HG03097 (cell line): ENCODE measurements around the gene NISCH.

ENCODE experiments used
- ATAC-seq: cut with Tn5 transposase; IDR thresholded peaks from one replicate; pipeline ENCODE4 v1.9.1; 2021; ENCODE audit not compliant: unreplicated experiment, low FRiP score

NISCH gene

DNA sequence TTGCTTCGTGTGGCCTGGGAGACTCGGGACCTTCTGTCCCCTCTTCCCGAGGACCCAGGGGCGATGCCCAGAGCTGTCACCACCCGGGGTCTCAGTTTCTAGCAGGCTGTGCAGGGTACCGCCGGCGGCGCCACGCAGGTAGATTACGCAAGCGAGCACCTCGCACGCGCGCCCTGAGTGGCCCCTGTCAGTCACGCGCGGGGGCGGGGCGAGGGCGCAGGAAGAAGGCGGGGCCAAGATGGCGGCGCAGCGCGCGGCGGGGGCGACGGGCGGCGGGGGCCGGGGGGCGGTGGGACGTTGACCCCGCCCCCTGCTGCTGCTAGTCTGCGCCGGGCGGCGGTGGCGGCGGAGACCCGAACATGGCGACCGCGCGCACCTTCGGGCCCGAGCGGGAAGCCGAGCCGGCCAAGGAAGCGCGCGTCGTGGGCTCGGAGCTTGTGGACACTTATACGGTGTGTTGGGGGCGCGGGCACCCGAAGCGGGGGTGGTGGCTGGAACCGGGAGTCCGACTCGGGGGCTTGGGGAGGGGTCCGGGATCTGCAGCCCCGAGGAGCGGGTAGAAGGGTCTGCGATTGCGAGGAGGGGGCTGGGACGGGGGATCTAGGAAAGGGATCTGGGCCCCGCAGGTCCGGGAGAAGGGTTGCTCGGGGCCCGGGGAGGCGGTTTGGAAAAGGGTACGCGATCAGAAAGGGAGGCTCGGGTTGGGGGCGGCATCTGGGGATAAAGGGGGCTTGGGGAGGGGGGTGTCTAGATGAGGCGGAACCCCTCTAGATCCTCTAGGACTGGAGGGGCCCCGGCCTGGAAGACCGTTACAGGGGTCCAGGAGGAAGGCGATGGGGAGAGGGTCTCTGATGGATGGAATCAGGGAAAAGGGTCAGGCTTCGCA lies at the start of gene NISCH:
Gene NISCH, plus strand, starts transcription at position 322 of the 886 bp plus-strand sequence. Its CDS starts 38 bp downstream, at position 360.
- ATAC-seq = no peak

DNA sequence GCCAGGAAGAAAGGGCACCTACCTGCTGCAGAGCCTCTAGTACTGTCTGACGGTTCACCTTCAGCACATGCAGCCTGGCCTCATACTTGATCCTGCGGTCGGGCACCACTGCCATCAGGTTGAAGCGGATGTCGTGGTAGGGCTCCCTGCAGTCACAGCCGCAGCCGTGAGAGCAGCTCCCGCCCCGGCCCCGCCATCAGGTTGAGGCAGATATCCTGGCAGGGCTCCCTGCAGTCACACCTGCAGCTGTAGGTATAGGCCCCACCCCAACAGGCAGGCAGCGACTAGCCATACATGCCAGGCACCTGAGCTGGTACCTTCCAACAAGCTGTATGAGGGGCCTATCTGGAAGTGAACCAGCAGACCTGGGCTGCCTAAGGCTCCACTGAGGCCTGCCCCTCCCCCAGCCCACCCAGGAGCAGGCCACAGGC lies 49.2 kb upstream of the NISCH start:
- ATAC-seq = no peak

DNA sequence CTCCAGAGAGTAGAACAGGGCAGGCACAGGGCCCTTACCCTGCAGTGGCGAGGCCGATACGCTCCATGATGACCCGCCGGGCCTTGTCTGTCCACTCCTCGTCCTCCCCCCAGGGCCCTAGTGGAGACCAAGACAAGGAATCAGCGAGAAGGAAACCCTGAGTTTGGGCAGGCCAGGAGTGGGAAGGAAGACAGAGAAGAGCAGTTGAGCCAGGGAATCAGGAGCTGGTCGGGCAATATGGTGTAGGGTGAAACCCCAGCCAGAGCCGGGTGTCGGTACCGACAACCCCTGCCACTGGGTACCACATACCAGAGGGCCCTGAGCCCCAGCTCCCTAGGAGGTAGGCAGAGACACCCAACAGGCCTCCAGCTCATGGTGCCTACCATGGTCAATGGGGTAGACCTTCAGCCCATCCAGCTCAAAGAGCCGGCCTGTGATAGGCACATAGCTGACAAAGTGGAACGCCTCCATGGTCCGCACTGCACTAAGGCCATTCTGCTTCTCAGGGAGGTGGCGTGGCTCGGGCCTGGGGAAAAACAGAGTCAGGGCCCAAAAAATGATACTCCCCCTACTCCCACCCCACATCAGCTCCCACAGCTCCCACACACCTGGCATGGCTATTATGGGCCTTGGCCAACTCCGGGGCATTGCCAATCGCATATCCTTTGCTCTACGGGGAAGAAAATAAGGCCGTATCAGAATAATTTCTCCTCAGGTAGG lies 48.5 kb upstream of the NISCH start:
- ATAC-seq = no peak

DNA sequence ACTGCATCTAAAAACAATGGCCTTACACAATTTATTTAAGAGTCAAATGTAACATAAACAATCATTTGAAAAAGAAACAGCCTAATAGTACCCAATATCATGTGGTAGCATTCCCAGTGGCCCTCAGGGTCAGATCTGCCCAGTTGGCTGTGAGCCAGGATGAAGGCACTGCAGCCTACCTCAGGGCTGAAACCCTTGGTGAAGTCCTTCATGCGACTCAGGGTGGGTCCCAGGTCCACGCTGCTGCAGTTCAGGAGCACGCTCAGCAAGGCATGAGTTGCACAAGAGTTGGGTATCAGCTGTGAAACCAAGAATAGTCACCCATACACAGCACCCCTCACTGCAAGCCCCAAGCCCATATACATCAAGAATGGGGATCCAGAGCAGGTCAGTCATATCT lies 47.6 kb upstream of the NISCH start:
- ATAC-seq = no peak

DNA sequence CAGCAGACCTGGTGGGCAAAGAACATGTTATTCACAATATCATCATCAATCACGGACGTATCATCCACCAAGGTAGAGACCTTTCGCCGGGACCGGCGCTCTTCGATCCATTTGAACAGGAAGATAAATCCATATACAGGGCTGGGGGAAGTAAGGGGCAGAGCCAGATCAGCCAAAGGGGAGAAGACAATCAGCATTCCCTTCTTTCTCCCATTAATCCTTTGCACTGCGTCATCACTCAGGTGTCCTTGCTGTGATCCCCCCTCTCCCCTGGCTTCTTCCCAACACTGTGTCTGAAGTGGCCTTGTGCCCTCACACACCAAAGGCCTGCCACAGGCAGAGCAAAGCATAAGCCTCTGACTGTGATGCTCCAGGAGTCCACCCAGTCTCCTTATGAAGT lies 46.9 kb upstream of the NISCH start:
- ATAC-seq = no peak

DNA sequence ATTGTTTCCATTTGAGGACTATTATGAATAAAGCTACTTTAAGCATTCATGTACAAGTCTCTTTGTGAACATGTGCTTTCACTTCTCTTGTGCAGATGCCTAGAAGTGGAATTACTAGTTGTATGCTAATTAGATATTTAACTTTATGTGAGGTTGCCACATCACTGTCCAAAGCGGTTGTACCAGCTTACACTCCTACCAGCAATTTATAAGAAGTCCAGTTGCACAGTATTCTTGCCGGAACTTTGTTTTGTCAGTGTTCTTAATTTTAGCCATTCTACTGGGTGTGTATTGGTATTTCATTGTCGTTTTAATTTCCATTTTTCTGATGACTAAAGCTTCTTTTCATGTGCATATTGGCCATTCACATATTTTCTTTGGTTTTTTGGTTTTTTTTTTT lies 39.6 kb upstream of the NISCH start:
- no peak for ATAC-seq

DNA sequence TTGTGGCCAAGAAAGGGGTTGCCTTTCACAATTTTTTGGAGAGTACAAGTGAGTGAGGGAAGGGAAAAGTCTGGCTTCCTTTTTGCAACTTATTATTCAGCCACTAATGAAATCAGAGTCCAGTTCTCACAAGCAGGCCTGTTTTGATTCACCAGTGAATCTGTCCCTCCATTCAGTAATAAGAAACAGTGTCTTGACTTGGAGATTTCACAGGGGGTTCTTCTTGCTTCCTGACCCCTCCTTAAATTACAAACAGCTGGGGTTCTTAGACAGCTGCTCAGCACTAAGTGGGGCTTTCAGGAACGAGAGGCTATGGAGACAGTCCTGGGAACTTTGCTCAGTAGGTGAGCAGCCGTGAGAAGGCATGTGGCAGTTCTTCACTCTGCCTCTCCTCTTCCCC lies 35.0 kb upstream of the NISCH start:
- ATAC-seq = no peak

DNA sequence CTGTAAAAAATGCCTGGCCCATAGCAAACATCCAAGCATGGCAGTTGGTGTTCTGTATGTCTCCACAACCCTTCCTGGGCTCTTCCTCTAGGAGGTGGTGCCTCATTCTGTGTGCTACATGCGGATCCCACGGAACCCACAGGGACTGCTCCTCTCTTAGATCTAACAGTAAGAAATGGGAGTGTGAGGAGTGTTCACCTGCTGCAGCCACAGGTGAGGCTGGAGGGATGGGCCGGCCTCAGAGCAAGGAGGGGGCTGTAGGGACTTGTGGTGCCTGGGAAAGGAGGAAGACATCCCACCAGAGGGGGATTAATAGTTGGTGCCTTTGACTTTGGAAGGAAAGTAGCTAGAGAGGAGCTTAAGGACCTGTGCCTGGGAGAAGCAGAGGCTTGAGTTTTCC lies 32.7 kb upstream of the NISCH start:
- ATAC-seq = no peak

DNA sequence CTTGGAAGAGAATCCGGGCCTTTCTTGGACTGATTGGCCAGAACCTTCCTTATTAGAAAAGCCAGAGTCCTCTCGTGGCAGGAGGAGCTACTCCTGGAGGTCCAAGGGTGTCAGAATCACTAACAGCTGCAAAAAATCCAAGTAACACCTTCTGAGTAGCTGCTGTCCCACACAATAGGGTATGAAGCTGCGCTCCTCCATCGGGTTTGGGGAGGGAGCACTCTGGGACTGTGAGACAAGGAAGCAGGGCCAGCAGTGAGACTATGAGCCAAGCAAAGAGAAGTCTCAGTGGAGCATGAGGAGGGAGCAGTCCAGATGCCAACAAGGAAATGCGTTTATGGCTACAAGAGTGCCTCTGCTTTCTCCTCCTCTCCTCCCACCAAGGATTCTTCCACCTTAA lies 32.2 kb upstream of the NISCH start:
- no peak for ATAC-seq

DNA sequence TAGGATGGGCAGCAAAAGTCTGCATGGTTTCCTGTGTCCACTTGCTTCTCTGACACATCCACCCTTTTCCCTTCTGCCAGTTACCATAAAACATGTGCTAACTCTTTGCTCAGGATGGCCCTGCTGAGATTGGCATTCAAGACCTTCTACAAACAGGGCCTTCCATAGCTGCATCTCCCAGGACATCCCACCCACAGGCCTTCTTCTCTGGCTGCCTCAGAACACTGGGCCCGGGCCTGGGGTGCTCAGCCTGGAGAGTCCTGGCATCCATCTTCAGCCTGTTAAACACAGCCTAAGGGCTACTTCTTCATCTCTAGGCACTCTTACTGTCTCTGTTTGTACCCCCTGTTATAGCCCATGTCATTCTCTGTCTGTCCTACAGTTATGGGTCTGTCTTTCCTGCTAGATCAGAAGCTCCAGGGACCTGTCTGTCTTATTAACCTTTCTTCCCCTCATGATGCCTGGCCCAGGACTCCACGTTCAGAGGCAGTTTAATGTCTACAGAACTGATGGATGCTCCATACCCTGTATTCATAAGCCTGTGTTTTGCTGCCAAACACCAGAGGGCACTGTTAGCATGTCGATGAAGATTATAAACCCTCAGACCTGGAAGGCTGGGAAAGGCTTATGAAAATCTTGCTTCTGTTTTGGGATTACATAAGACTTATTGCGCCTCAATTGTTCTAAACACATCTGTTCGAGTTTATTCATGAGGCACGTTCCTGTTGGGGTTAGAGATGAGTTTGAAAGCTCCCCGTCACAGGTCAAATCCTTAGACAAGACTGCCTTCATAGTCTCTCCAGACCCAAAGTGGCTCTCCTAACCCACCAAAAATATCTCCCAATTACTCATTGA lies 27.0 kb upstream of the NISCH start:
- no peak for ATAC-seq

DNA sequence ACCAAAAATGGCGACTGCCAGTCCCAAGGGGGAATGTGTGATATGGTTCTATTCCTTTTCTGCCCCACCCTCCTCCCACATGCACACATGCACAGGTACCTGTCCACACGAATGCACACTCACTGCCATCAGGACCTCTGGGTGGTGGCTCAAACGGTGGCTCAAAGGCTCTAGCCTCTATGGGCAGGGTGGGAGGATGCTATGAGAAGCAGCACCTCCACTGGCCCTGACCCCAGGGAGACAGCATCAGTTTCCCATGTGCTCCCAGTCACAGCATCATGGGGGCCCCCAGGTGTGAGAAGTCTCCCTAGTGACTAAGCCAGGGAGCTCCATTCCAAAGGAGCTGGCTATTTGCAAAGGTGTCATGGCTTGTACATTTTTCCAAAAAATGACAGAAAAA lies 26.4 kb upstream of the NISCH start:
- ATAC-seq = no peak

DNA sequence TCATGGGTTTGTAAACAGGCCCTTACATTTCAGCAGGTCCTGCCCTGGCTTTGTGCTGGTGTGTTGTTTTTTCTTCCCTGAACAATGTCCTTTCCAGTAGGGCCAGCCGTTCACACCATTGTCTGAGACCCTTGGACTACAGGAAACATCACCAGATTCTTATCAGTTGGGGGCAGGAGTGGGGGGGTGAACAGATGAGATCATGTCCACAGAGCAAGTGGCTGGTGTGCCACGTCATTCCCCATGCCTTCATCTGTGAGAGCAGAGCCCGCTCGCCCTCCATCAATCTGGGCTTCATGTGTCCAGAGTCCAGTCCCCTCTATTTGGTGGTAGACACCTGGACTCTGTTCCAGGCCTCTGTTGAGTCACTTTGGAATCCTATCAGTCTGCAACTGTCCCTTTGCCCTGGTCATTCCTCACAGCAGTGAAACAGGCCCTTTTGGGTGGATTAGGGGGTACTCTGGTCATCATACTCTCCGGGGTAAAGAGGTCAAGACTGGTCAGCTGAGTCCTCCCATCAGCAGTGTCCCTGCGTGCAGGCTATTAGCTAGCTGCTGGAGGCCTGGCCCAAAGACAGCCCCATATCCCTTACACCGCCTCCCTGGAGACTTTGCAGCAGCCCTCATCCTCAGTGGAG lies 25.5 kb upstream of the NISCH start:
- ATAC-seq = no peak

DNA sequence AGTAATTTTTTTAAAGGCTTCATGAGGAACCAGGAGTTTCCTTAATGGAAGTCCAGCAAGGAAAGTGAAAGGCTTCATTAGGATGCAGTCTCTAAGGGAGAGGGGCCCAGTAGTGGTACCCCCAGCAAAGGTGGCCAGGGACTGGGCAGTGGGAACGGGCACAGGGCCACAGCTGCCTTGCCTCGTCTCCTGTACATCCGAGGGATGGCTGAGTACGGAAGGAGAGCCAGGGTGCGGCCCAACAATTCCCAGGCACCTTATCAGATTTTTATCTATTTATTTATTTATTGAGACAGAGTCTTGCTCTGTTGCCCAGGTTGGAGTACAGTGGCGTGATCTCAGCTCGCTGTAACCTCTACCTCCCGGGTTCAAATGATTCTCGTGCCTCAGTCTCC lies 25.0 kb upstream of the NISCH start:
- no peak for ATAC-seq

DNA sequence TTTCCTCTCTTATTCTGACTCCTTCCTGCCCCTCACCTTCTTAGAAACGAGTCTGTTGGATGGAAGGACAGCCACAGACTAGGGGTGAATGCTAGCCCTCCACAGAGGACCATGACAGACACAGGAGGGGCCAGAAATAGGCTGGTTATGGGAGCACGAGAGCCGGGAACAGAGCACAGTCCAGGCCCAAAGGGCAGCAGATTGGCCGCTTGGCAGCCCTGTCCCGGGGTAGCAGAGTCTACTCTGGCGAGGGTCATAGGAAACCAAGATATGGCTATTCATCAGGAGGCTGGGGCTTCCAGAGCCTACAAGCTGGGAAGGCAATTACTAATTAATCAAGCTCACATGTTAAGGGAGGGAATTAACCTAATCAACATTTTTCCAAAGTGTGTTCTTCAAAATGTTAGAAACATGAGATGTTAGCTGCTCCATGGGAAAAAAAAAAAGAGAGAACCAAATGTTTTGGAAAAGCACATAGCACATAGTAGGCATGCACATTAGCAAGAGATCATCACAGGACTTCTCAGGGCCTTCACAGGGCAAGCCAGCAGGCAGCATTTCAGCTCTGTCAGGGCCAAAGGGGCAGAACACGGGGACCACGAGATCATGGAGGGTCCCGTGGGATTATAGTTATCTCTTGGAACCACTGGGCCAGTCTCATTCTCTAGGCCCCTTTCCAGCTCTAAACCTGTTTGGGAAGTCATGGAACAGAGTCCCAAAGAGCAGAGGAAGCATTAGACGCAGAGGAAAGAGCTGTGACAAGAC lies 23.8 kb upstream of the NISCH start:
- no peak for ATAC-seq

DNA sequence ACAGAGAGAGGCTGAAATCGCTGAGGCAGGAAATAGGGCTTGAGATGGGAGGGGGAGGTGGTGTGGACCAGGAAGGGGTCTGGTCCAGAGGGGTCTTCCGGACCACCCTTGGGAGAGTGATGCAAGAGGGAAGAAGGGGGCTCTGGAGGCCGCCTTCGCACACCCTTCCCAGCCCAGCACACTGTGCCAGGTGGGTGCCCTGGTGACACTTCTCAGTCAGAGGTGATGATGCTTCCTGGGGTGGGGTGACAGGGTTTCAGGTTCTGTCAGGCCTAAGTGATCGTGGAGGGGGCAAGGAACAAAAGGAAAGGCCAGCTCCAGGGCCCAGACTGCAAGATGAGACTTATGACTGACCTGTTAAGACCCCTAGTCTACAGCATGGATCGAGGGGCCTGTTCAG lies 23.2 kb upstream of the NISCH start:
- no peak for ATAC-seq

DNA sequence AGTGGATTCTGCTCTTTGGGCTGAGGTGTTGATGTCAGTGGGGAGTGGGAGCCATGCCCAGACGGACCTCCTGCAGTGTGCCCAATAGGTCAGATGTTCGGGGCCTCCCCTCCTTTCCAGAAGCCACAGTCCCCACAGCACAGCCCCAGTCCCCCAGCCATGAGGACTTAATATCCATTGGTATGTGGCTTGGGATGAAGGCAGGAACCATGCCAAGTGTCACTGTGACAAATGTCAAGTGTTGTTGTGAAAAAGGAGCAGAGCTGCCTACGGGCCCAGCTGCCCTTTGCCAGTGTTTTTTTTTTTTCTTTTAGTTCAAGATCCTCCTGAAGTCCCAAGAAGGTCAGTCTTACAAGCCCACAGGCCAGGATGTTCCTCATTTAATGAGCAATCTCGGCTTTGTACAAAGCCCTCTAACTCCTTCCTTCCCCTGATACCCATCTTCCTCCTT lies 22.7 kb upstream of the NISCH start:
- ATAC-seq = no peak

DNA sequence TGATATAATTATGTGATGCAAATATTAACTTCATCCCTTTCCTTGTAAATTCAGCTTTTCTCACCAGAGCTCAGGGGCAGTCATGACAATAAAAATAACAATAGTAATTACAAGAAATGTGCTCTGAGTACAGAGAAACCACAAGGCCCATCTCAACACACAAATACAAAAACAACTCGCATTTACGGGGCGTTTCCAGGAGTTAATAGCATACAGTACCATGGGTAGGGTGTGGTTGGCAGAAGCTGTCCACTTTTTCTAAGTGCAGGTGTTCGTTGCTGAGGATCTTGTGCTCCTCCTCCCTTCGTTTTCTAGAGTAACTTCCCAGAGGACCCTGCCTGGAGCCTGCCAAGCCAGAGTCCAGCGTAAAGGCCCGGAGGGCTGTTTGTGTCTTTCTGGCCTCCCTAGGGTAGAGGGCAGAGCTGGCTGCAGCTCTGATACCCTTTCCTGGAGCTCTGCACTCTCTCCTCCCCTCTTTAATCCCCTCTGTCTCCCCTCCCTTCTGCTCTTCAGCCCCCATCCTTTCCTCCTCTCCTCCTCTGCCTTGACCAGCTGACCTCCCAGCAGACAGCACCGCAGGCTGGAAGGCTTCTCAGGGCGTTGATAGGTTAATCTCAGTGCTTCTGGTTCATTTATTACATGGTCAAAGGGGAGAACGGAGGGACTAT lies 21.9 kb upstream of the NISCH start:
- no peak for ATAC-seq

DNA sequence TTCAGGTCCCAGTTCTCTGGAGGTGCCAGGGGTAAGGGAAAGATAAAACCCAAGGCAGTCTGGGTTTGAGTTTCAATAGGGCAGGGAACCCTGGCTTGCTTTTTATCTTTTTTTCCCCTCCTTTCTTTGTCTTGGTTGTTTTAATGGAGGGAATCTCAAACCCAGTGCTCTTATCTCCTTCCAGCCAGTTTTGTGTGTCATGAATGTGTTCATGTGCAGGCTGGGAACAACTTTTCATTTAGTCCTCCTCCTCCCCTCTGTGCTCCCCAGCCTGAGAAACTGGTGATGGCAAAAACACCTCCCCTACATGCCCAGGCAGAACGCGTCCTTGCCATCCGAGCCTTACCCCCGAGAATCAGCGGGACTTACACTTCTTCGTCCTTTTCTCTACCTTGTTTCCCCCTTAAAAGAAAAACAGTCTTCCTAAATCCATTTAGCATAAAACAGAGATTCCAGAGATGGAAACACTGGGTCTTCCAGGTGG lies 21.4 kb upstream of the NISCH start:
- ATAC-seq = no peak

DNA sequence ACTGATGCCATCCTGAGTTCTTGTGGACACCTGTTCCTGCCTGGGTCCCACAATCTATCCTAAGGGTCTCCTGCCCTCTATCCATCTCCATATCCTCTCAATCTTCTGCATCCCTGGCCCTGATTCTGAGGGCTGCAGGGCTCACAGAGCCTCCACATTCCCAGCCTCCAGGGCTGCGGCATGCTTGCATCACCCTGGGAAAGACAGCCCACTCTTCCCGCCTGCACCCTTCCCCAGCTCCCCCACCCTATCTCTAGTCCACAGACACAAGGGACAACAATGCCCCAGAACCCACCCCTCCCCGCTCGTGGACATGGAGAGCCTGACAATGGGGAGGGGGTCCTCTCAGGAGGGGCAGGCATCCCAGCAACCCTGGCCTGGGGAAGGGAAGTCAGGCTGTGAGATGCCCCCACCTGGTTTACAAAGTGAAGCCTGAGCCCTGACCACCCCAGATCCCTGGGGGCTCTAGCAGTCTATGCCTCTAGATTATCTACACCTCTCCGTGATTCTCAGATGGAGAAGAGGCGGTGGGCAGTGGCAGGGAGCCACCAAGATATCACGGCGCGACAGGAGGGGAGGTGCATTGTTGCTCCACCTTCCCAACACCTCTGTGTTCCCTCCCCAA lies 20.8 kb upstream of the NISCH start:
- ATAC-seq = no peak
